22Rv1 (cell line): ENCODE data around the gene GPC5.

ENCODE experiments used
- ZFX ChIP-seq: fragments of 450-650 bp; IDR thresholded peaks from 2 replicates; pipeline ENCODE4 v1.6.1; 2017; ENCODE audit warnings: antibody characterized with exemption, borderline replicate concordance
- TF ChIP-seq, protein P1 (sequence below): fragments of 450-650 bp; IDR thresholded peaks from 2 replicates; pipeline ENCODE4 v1.5.1; 2017; ENCODE audit warnings: mild to moderate bottlenecking

DNA sequence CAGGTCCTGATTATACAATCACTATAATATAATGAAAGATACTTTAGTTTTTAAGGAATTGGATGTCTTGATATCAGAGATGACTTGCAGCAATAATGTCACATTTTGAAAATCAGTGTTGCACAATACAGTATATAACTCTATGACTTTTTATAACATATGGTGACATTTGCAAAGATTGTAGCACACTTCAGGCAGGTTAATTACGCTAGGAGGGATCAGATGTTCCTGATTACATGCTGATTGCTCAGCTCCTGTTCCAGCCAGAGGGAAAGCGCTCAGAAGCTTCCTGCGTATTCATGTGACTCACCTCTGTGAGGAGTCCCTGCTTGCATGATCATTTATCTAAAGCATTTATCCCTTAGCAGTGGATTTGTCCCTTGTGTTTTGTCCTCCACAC is 265.6 kb downstream of the GPC5 start:
- TF ChIP-seq, protein P1, sequence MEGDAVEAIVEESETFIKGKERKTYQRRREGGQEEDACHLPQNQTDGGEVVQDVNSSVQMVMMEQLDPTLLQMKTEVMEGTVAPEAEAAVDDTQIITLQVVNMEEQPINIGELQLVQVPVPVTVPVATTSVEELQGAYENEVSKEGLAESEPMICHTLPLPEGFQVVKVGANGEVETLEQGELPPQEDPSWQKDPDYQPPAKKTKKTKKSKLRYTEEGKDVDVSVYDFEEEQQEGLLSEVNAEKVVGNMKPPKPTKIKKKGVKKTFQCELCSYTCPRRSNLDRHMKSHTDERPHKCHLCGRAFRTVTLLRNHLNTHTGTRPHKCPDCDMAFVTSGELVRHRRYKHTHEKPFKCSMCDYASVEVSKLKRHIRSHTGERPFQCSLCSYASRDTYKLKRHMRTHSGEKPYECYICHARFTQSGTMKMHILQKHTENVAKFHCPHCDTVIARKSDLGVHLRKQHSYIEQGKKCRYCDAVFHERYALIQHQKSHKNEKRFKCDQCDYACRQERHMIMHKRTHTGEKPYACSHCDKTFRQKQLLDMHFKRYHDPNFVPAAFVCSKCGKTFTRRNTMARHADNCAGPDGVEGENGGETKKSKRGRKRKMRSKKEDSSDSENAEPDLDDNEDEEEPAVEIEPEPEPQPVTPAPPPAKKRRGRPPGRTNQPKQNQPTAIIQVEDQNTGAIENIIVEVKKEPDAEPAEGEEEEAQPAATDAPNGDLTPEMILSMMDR, result no peak
- TF ChIP-seq ZFX, result no peak
